T-helper 17 cell (primary cell): ENCODE results near the gene TGFB1. TPM values are rescaled to one million over a fixed set of nuclear protein-coding genes. Genes with fewer than 3 reads are reported as not detected.
A peak's percentile ranks its signal among the peaks of the same experiment; 100 is the strongest.
"Not testable (repeated sequence)": the region's sequence is repeated elsewhere in the genome, so short reads cannot be mapped to it uniquely, and the experiment has no call there.

Experiments used
- ATAC-seq: fragments of 150-1000 bp; cut with Tn5 transposase; 2 replicates; pipeline ENCODE4 v1.10.0; 2021; ENCODE audit warnings: mild to moderate bottlenecking, moderate library complexity
- DNase-seq, 3 donors: peaks; one replicate each; pipeline versions ENCODE4 v3.0.0 to v3.0.0-alpha.2; 2020 to 2021
- H3K9me3 ChIP-seq: one replicate; pipeline ENCODE4 v1.7.0; 2013; ENCODE audit warnings: low read length, mild to moderate bottlenecking; ENCODE audit not compliant: control insufficient read depth, poor library complexity, severe bottlenecking
- H3K27ac Mint-ChIP-seq: one replicate; pipeline ENCODE4 v1.8.0; 2022; ENCODE audit warnings: mild to moderate bottlenecking, moderate library complexity, mixed read lengths
- H3K27me3 Mint-ChIP-seq: one replicate; pipeline ENCODE4 v1.8.0; 2022; ENCODE audit warnings: mixed read lengths
- H3K36me3 Mint-ChIP-seq: one replicate; pipeline ENCODE4 v1.8.0; 2022; ENCODE audit warnings: low read depth, mixed read lengths
- H3K4me1 Mint-ChIP-seq: one replicate; pipeline ENCODE4 v1.8.0; 2022; ENCODE audit warnings: mild to moderate bottlenecking, mixed read lengths
- H3K4me3 Mint-ChIP-seq: one replicate; pipeline ENCODE4 v1.8.0; 2022; ENCODE audit warnings: mild to moderate bottlenecking, moderate library complexity, mixed read lengths
- total RNA-seq, 4 donors: library from RNA in 2 of 4; stranded (reverse) in 2 of 4; gene quantifications; one replicate each; pipeline ENCODE4 v1.2.3 and lab custom pipeline; 2022 to 2026

Gene TGFB1
- total RNA-seq, 2 donors from 2014 or later: 408 to 431 TPM

DNA sequence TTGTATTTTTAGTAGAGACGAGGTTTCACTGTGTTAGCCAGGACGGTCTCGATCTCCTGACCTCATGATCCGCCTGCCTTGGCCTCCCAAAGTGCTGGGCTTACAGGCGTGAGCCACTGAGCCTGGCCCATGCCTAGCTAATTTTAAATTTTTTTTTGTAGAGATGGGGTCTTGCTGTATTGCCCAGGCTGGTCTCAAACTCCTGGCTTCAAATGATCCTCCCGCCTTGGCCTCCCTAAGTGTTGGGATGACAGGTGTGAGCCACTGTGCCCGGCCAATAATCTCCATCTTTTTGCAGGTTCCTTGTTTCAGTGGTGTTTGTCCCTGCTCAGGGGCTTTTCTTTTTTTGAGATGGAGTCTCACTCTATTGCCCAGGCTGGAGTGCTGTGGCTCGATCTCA, 27.8 kb upstream of the TGFB1 start:
- H3K36me3 Mint-ChIP-seq, H3K9me3 ChIP-seq, ATAC-seq, H3K4me3 Mint-ChIP-seq, H3K27me3 Mint-ChIP-seq, DNase-seq, H3K4me1 Mint-ChIP-seq: not testable (repeated sequence)
- H3K27ac Mint-ChIP-seq: peak overlapping the region; percentile 53

DNA sequence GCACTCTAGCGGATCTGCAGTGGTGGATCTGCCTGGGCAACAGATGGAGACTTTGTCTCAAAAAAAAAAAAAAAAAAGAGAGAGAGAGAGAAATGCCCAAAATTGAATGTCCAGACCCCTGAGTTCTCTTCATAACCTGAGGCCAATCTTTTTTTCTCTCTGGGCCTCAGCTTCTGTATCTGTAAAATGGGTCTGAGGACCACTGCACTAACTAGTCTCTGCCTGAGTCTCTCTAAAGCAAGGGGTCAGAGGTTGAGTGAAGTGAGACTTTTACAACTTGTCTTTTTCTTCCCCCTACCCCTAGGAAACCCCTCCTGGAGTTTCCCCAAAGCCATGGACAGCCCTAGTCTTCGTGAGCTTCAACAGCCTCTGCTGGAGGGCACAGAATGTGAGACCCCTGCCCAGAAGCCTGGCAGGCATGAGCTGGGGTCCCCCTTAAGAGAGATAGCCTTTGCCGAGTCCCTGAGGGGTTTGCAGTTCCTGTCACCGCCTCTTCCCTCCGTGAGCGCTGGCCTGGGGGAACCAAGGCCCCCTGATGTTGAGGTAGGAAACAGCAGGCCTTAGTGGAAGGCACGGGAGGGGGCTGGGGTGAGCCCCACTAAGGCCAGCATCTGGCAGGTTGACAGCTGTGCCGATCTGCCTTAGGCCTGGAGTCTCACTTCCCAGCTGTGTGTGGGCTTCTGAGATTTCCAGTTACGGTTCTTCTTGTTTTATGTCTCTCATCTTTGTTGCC, 24.4 kb upstream of the TGFB1 start:
- Mint-ChIP-seq H3K27ac (no peak overlapping the region), H3K4me1 (peaks cover 11% of the 10 kb centered on the region), H3K27me3 (no peaks in the 10 kb centered on the region), H3K36me3 (no peaks in the 10 kb centered on the region), H3K4me3 (no peak overlapping the region)
- ATAC-seq: peak; percentile 53
- no peaks in the 10 kb centered on the region for H3K9me3 ChIP-seq
- DNase-seq: no peak

- Mint-ChIP-seq H3K36me3 (no peaks in the 10 kb centered on the region), H3K27me3 (no peaks in the 10 kb centered on the region), H3K4me1 (peaks cover 11% of the 10 kb centered on the region), H3K4me3 (peak overlapping the region; percentile 91), H3K27ac (peak overlapping the region; percentile 84)
- ATAC-seq (peak; percentile 51), DNase-seq (no peak)
- no peaks in the 10 kb centered on the region for H3K9me3 ChIP-seq
Measured at GRCh38 chr19:41376998-41377365, 23.3 kb upstream of the TGFB1 start.

GRCh38 chr19:41376241-41376997, 22.7 kb upstream of the TGFB1 start, which contains the start of gene TMEM91:
TMEM91 (plus strand) TSS chr19:41376533; CDS start chr19:41378310, 1,777 bp downstream.
- H3K27ac Mint-ChIP-seq: peak within 1 kb of the TSS; percentile 84
- DNase-seq (no peak), ATAC-seq (peak; percentile 65)
- H3K9me3 ChIP-seq: no peaks in the 10 kb centered on the region
- no peaks in the 10 kb centered on the region for H3K36me3 Mint-ChIP-seq
- no peaks in the 10 kb centered on the region for H3K27me3 Mint-ChIP-seq
- peaks cover 12% of the 10 kb centered on the region for H3K4me1 Mint-ChIP-seq
- peak within 1 kb of the TSS; percentile 91 for H3K4me3 Mint-ChIP-seq

- ATAC-seq (no peak), DNase-seq (no peak)
- Mint-ChIP-seq H3K4me3 (no peak overlapping the region), H3K27me3 (no peaks in the 10 kb centered on the region), H3K36me3 (peaks cover 2% of the 10 kb centered on the region), H3K4me1 (peaks cover 14% of the 10 kb centered on the region), H3K27ac (no peak overlapping the region)
- H3K9me3 ChIP-seq: no peaks in the 10 kb centered on the region
Measured at GRCh38 chr19:41373993-41374392, 20.3 kb upstream of the TGFB1 start.

DNA sequence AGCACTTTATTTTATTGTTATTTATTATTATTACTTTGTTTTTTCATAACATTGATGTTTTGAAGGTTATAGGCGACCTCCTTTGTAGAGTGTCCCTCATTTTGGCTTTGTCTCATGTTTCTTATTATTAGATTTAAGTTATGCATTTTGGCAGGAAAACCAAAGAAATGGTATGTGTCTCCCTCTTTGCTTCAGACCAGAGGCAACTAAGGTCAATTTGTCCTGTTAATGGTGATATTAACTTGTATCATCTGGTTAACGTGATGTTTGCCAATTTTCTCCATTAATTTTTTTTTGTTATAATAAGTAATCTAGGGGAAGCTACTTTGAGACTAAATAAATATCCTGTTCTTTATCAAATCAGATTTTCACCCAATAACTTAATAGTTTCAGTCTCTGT, 18.8 kb upstream of the TGFB1 start:
- Mint-ChIP-seq H3K27me3 (no peaks in the 10 kb centered on the region), H3K4me3 (no peak overlapping the region), H3K27ac (no peak overlapping the region), H3K36me3 (peaks cover 2% of the 10 kb centered on the region), H3K4me1 (peaks cover 14% of the 10 kb centered on the region)
- no peak for ATAC-seq
- no peaks in the 10 kb centered on the region for H3K9me3 ChIP-seq
- DNase-seq: no peak

DNA sequence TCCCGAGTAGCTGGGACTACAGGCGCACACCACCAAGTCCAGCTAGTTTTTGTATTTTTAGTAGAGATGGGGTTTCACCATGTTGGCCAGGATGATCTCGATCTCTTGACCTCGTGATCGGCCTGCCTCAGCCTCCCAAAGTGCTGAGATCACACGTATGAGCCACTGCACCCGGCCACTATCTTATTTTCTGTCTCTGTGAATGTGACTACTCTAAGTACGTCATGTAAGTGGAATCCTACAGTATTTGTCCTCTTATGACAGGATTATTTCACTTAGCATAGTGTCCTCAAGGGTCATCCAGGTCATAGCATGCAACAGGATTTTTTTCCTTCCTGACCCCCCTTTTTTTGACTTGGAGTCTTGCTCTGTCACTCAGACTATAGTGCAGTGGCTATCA, 17.8 kb upstream of the TGFB1 start:
- peaks cover 7% of the 10 kb centered on the region for H3K4me1 Mint-ChIP-seq
- ATAC-seq: no peak

DNA sequence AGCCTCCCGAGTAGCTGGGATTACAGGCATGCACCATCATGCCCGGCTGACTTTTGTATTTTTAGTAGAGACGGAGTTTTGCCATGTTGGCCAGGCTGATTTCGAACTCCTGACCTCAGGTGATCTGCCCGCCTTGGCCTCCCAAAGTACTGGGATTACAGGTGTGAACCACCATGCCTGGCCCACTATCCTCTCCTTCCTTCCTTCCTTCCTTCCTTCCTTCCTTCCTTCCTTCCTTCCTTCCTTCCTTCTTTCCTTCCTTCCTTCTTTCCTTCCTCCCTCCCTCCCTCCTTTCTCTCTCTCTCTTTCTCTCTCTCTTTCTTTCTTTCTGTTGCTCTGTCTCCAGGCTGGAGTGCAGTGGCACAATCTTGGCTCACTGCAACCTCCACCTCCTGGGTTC, 17.4 kb upstream of the TGFB1 start:
- not testable (repeated sequence) for H3K4me1 Mint-ChIP-seq, H3K4me3 Mint-ChIP-seq, H3K27me3 Mint-ChIP-seq, H3K36me3 Mint-ChIP-seq, H3K9me3 ChIP-seq, DNase-seq, H3K27ac Mint-ChIP-seq, ATAC-seq

More for the DNA sequence above, 17.8 kb upstream of the TGFB1 start:
- Mint-ChIP-seq H3K27ac (no peak overlapping the region), H3K36me3 (peaks cover 2% of the 10 kb centered on the region), H3K27me3 (no peaks in the 10 kb centered on the region), H3K4me3 (no peak overlapping the region)
- no peak for DNase-seq
- H3K9me3 ChIP-seq: no peaks in the 10 kb centered on the region

- ATAC-seq: no peak
- peaks cover 6% of the 10 kb centered on the region for H3K4me1 Mint-ChIP-seq
- no peak overlapping the region for H3K4me3 Mint-ChIP-seq
- H3K9me3 ChIP-seq: no peaks in the 10 kb centered on the region
- no peak for DNase-seq
- no peaks in the 10 kb centered on the region for H3K27me3 Mint-ChIP-seq
- no peak overlapping the region for H3K27ac Mint-ChIP-seq
- H3K36me3 Mint-ChIP-seq: peaks cover 4% of the 10 kb centered on the region
Measured at GRCh38 chr19:41369769-41370168, 16.0 kb upstream of the TGFB1 start.

DNA sequence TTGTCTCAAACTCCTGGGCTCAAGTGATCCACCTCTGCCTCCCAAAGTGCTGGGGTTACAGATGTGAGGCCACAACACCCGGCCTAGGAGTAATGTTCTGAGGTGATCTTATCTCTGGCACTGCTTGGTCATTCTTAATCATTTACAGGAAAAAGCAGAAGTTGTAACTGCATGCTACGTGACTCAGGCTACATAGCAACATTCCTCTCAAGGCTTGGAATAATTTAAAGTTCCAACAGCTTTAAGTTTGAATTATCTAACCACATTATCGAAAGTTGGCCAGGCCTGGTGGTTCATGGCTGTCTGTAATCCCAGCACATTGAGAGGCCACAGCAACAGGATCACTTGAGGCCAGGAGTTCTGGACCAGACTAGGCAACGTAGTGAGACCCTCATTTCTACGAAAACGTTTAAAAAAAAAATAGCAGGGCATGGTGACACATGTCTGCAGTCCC, 14.2 kb upstream of the TGFB1 start:
- no peaks in the 10 kb centered on the region for H3K9me3 ChIP-seq
- Mint-ChIP-seq H3K27me3 (no peaks in the 10 kb centered on the region), H3K4me3 (no peak overlapping the region), H3K4me1 (peaks cover 15% of the 10 kb centered on the region), H3K27ac (no peak overlapping the region), H3K36me3 (peaks cover 4% of the 10 kb centered on the region)
- no peak for ATAC-seq
- DNase-seq: no peak

DNA sequence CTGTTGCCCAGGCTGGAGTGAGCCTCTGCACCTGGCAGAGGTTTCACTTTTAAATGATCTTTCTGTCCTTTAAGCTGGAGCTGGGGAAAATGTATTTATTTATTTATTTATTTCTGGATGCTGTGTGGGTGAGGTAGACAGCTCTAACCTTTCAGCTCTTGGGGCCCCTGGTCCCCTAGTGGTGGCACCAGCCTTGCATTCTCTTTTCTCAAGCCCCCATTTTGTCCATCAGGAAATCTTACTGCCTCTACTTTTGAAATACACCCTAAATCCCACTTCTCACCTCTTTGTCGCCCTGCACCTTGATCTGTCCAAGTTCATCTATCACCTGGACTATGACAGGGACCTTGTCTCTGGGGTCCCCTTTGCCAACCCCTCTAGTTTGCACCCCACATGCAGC, 12.4 kb upstream of the TGFB1 start:
- no peaks in the 10 kb centered on the region for H3K27me3 Mint-ChIP-seq
- H3K27ac Mint-ChIP-seq: no peak overlapping the region
- no peak for DNase-seq
- H3K9me3 ChIP-seq: no peaks in the 10 kb centered on the region
- no peak for ATAC-seq
- H3K36me3 Mint-ChIP-seq: peaks cover 2% of the 10 kb centered on the region
- peaks cover 18% of the 10 kb centered on the region for H3K4me1 Mint-ChIP-seq
- H3K4me3 Mint-ChIP-seq: no peak overlapping the region

GRCh38 chr19:41364524-41365391, 11.0 kb upstream of the TGFB1 start:
- H3K9me3 ChIP-seq: no peaks in the 10 kb centered on the region
- peaks cover 2% of the 10 kb centered on the region for H3K36me3 Mint-ChIP-seq
- peak overlapping the region; percentile 89 for H3K4me3 Mint-ChIP-seq
- no peaks in the 10 kb centered on the region for H3K27me3 Mint-ChIP-seq
- no peak for ATAC-seq
- peak overlapping the region; percentile 96 for H3K27ac Mint-ChIP-seq
- DNase-seq: no peak
- peaks cover 24% of the 10 kb centered on the region for H3K4me1 Mint-ChIP-seq
